ENCODE results near the gene DAO. TPM values are rescaled to one million over a fixed set of nuclear protein-coding genes. Genes with fewer than 3 reads are reported as not detected.
"Not testable (repeated sequence)": the region's sequence is repeated elsewhere in the genome, so short reads cannot be mapped to it uniquely, and the experiment has no call there.

The DAO gene
- total RNA-seq, 2 experiments from 2014 or later, result not detected

- CTCF ChIA-PET, result no interaction called here
- H3K4me3 Mint-ChIP-seq, result no peak overlapping the region
- DNase-seq, result no peak
- H3K27ac Mint-ChIP-seq, result no peak overlapping the region
- H3K9me3 Mint-ChIP-seq, result no peaks in the 10 kb centered on the region
- peaks cover 25% of the 10 kb centered on the region for H3K36me3 Mint-ChIP-seq (ENCODE audit: low read depth)
- no peaks in the 10 kb centered on the region for H3K27me3 Mint-ChIP-seq
- POLR2A ChIA-PET, result no interaction called here
- peaks cover 40% of the 10 kb centered on the region for H3K4me1 Mint-ChIP-seq
Measured at GRCh38 chr12:108853426-108853825, 26.5 kb upstream of the DAO start.

- peak overlapping the region; percentile 38 for H3K27ac Mint-ChIP-seq
- peaks cover 3% of the 10 kb centered on the region for H3K27me3 Mint-ChIP-seq
- CTCF ChIA-PET, result no interaction called here
- H3K36me3 Mint-ChIP-seq (ENCODE audit: low read depth), result peaks cover 21% of the 10 kb centered on the region
- H3K9me3 Mint-ChIP-seq, result no peaks in the 10 kb centered on the region
- H3K4me1 Mint-ChIP-seq, result peaks cover 46% of the 10 kb centered on the region
- DNase-seq, result no peak
- POLR2A ChIA-PET, result no interaction called here
- H3K4me3 Mint-ChIP-seq, result peak overlapping the region; percentile 21
Measured at GRCh38 chr12:108853981-108854446, 25.9 kb upstream of the DAO start.

GRCh38 chr12:108854451-108855283 is 25.2 kb upstream of the DAO start:
- Mint-ChIP-seq H3K4me3 (peak overlapping the region; percentile 21), H3K9me3 (no peaks in the 10 kb centered on the region), H3K27me3 (peaks cover 5% of the 10 kb centered on the region), H3K27ac (peak overlapping the region; percentile 38), H3K4me1 (peaks cover 50% of the 10 kb centered on the region), H3K36me3 (ENCODE audit: low read depth) (peaks cover 19% of the 10 kb centered on the region)
- ChIA-PET CTCF (no interaction called here), POLR2A (no interaction called here)
- DNase-seq, result no peak

GRCh38 chr12:108855284-108856169 is 24.4 kb upstream of the DAO start:
- Mint-ChIP-seq H3K9me3 (no peaks in the 10 kb centered on the region), H3K4me1 (peaks cover 50% of the 10 kb centered on the region), H3K27ac (peak overlapping the region; percentile 86), H3K36me3 (ENCODE audit: low read depth) (peaks cover 19% of the 10 kb centered on the region), H3K27me3 (peaks cover 5% of the 10 kb centered on the region), H3K4me3 (peak overlapping the region; percentile 84)
- POLR2A ChIA-PET, result no interaction called here
- CTCF ChIA-PET, result interaction anchor here (0.6 to 1.0 kb wide), 2 partner anchors 23 to 157 kb away, joined by 3 to 4 read pairs; no protein-coding TSS in a partner anchor
- no peak for DNase-seq

GRCh38 chr12:108856170-108856427 is 23.8 kb upstream of the DAO start:
- peaks cover 5% of the 10 kb centered on the region for H3K27me3 Mint-ChIP-seq
- peak overlapping the region; percentile 84 for H3K4me3 Mint-ChIP-seq
- H3K36me3 Mint-ChIP-seq (ENCODE audit: low read depth), result peaks cover 19% of the 10 kb centered on the region
- peaks cover 53% of the 10 kb centered on the region for H3K4me1 Mint-ChIP-seq
- no peaks in the 10 kb centered on the region for H3K9me3 Mint-ChIP-seq
- no peak for DNase-seq
- POLR2A ChIA-PET, result no interaction called here
- CTCF ChIA-PET, result interaction anchor here (0.6 to 1.9 kb wide), 3 partner anchors 23 to 156 kb away, joined by 3 to 5 read pairs (median 4); no protein-coding TSS in a partner anchor
- peak overlapping the region; percentile 86 for H3K27ac Mint-ChIP-seq

GRCh38 chr12:108856428-108857157 is 23.3 kb upstream of the DAO start:
- Mint-ChIP-seq H3K9me3 (no peaks in the 10 kb centered on the region), H3K4me1 (peaks cover 53% of the 10 kb centered on the region), H3K27ac (peak overlapping the region; percentile 86), H3K4me3 (peak overlapping the region; percentile 84), H3K27me3 (peaks cover 5% of the 10 kb centered on the region), H3K36me3 (ENCODE audit: low read depth) (peaks cover 18% of the 10 kb centered on the region)
- peak; percentile 60 for DNase-seq
- CTCF ChIA-PET, result interaction anchor here (0.6 to 1.9 kb wide), 5 partner anchors 8 to 242 kb away, joined by 3 to 6 read pairs (median 4); no protein-coding TSS in a partner anchor
- POLR2A ChIA-PET, result interaction anchor here (0.7 kb wide), 1 partner anchor 294 kb away, joined by 3 read pairs; the partner anchor contains the start of gene ISCU

- H3K27ac Mint-ChIP-seq, result peak overlapping the region; percentile 86
- ChIA-PET POLR2A (interaction anchor here (0.7 kb wide), 1 partner anchor 295 kb away, joined by 3 read pairs; the partner anchor contains the start of gene ISCU), CTCF (interaction anchor here (1.1 to 1.9 kb wide), 3 partner anchors 8 to 242 kb away, joined by 3 to 6 read pairs (median 5); no protein-coding TSS in a partner anchor)
- no peak for DNase-seq
- H3K9me3 Mint-ChIP-seq, result no peaks in the 10 kb centered on the region
- peaks cover 5% of the 10 kb centered on the region for H3K27me3 Mint-ChIP-seq
- H3K36me3 Mint-ChIP-seq (ENCODE audit: low read depth), result peaks cover 14% of the 10 kb centered on the region
- peaks cover 53% of the 10 kb centered on the region for H3K4me1 Mint-ChIP-seq
- H3K4me3 Mint-ChIP-seq, result peak overlapping the region; percentile 84
Measured at GRCh38 chr12:108857158-108857407, 22.8 kb upstream of the DAO start.

- H3K27ac Mint-ChIP-seq, result peak overlapping the region; percentile 88
- no peaks in the 10 kb centered on the region for H3K9me3 Mint-ChIP-seq
- peaks cover 14% of the 10 kb centered on the region for H3K36me3 Mint-ChIP-seq (ENCODE audit: low read depth)
- POLR2A ChIA-PET, result no interaction called here
- DNase-seq, result no peak
- peaks cover 5% of the 10 kb centered on the region for H3K27me3 Mint-ChIP-seq
- CTCF ChIA-PET, result interaction anchor here (0.8 to 1.3 kb wide), 2 partner anchors 10 to 17 kb away, joined by 3 to 4 read pairs; no protein-coding TSS in a partner anchor
- peak overlapping the region; percentile 81 for H3K4me3 Mint-ChIP-seq
- H3K4me1 Mint-ChIP-seq, result peaks cover 50% of the 10 kb centered on the region
Measured at GRCh38 chr12:108858311-108859074, 21.4 kb upstream of the DAO start.

- H3K4me3 Mint-ChIP-seq, result peak overlapping the region; percentile 81
- H3K27ac Mint-ChIP-seq, result peak overlapping the region; percentile 88
- H3K4me1 Mint-ChIP-seq, result peaks cover 44% of the 10 kb centered on the region
- H3K27me3 Mint-ChIP-seq, POLR2A ChIA-PET, H3K9me3 Mint-ChIP-seq, DNase-seq: not testable (repeated sequence)
- CTCF ChIA-PET, result interaction anchor here (0.6 to 1.3 kb wide), 3 partner anchors 9 to 23 kb away, joined by 3 to 4 read pairs (median 4); no protein-coding TSS in a partner anchor
- H3K36me3 Mint-ChIP-seq (ENCODE audit: low read depth), result peaks cover 10% of the 10 kb centered on the region
Measured at GRCh38 chr12:108859141-108859922, 20.6 kb upstream of the DAO start.

GRCh38 chr12:108859923-108860291 is 20.0 kb upstream of the DAO start:
- DNase-seq, result no peak
- ChIA-PET POLR2A (interaction anchor here (0.5 kb wide), 1 partner anchor 198 kb away, joined by 5 read pairs; no protein-coding TSS in a partner anchor), CTCF (interaction anchor here (0.6 kb wide), 1 partner anchor 22 kb away, joined by 4 read pairs; no protein-coding TSS in a partner anchor)
- peaks cover 6% of the 10 kb centered on the region for H3K36me3 Mint-ChIP-seq (ENCODE audit: low read depth)
- peaks cover 5% of the 10 kb centered on the region for H3K27me3 Mint-ChIP-seq
- H3K9me3 Mint-ChIP-seq, result no peaks in the 10 kb centered on the region
- H3K27ac Mint-ChIP-seq, result no peak overlapping the region
- H3K4me1 Mint-ChIP-seq, result peaks cover 40% of the 10 kb centered on the region
- H3K4me3 Mint-ChIP-seq, result no peak overlapping the region

GRCh38 chr12:108860443-108860842 is 19.4 kb upstream of the DAO start:
- ChIA-PET POLR2A (interaction anchor here (0.5 kb wide), 1 partner anchor 198 kb away, joined by 5 read pairs; no protein-coding TSS in a partner anchor), CTCF (interaction anchor here (0.6 kb wide), 1 partner anchor 542 kb away, joined by 3 read pairs; no protein-coding TSS in a partner anchor)
- peaks cover 5% of the 10 kb centered on the region for H3K27me3 Mint-ChIP-seq
- H3K27ac Mint-ChIP-seq, result peak overlapping the region; percentile 1
- no peak overlapping the region for H3K4me3 Mint-ChIP-seq
- no peaks in the 10 kb centered on the region for H3K9me3 Mint-ChIP-seq
- peaks cover 2% of the 10 kb centered on the region for H3K36me3 Mint-ChIP-seq (ENCODE audit: low read depth)
- no peak for DNase-seq
- H3K4me1 Mint-ChIP-seq, result peaks cover 35% of the 10 kb centered on the region
